ENCODE results near the gene PACRG.

- no peak for TF ChIP-seq POLR2A (IDR thresholded peaks at IDR 0.05; ENCODE audit: low read depth, low read length)
- TF ChIP-seq POLR2AphosphoS5 (IDR thresholded peaks at IDR 0.05; ENCODE audit: low read depth, low read length) = no peak
- no peak for TF ChIP-seq TAF1 (IDR thresholded peaks at IDR 0.05; ENCODE audit: low read depth, low read length)
- no peak for TF ChIP-seq SPI1 (IDR thresholded peaks at IDR 0.05; ENCODE audit: low read depth, low read length)
- TF ChIP-seq POU2F2 (IDR thresholded peaks at IDR 0.05; ENCODE audit: low read depth, low read length) = no peak
Measured at GRCh38 chr6:163137398-163137881, 409.7 kb downstream of the PACRG start.

Measured in GM12891 (cell line).